IMR-90 (cell line): Measurements from ENCODE around the gene DNM2. TPM values are rescaled to one million over a fixed set of nuclear protein-coding genes. Genes with fewer than 3 reads are reported as not detected.
A peak's percentile ranks its signal among the peaks of the same experiment; 100 is the strongest.

Source experiments
- ATAC-seq: fragments of 200-7000 bp; cut with Tn5 transposase; 2 replicates; pipeline ENCODE4 v1.9.1; 2020; ENCODE audit warnings: low read depth, mild to moderate bottlenecking, moderate library complexity
- BruUV-seq: library from RNA; stranded (reverse); fragments of 400-500 nt; replicated peaks from 2 replicates; lab custom pipeline; 2021; lab: Mats Ljungman, UMichigan
- CTCF ChIA-PET: fragments of 300-600 bp; formaldehyde crosslinking; extraction: SDS; loops from one replicate; lab custom pipeline; 2021; ENCODE audit warnings: antibody characterized with exemption; lab: Yijun Ruan, JAX
- POLR2A ChIA-PET: fragments of 300-600 bp; sonication (Branson Sonifier 250); formaldehyde crosslinking; loops from one replicate; lab custom pipeline; 2022; ENCODE audit warnings: antibody characterized with exemption; ENCODE audit not compliant: unreplicated experiment; lab: Charles Lee
- DNase-seq: peaks from one replicate; pipeline ENCODE4 v3.0.0; 2013
- H2AFZ ChIP-seq: replicated peaks from 2 replicates; pipeline ENCODE3; 2013; ENCODE audit warnings: low read length, mild to moderate bottlenecking; ENCODE audit not compliant: poor library complexity
- H2AK5ac ChIP-seq: 2 replicates; pipeline ENCODE4 v1.6.1; 2013; ENCODE audit warnings: low read depth, low read length, inconsistent platforms
- H2AK9ac ChIP-seq: replicated peaks from 2 replicates; pipeline ENCODE3; 2013; ENCODE audit warnings: mild to moderate bottlenecking, low read depth, low read length, moderate library complexity; ENCODE audit not compliant: poor library complexity
- H2BK120ac ChIP-seq: 2 replicates; pipeline ENCODE4 v1.6.1; 2013; ENCODE audit warnings: low read depth, low read length, inconsistent platforms
- H2BK15ac ChIP-seq: 3 replicates; pipeline ENCODE4 v1.6.1; 2013; ENCODE audit warnings: low read depth, low read length, inconsistent platforms
- H2BK20ac ChIP-seq: 2 replicates; pipeline ENCODE4 v1.6.1; 2013; ENCODE audit warnings: low read depth, mild to moderate bottlenecking, inconsistent platforms, low read length, moderate library complexity
- H2BK5ac ChIP-seq: 2 replicates; pipeline ENCODE4 v1.6.1; 2013; ENCODE audit warnings: mild to moderate bottlenecking, low read depth, low read length, inconsistent platforms; ENCODE audit not compliant: poor library complexity, severe bottlenecking
- H3K14ac ChIP-seq: replicated peaks from 2 replicates; pipeline ENCODE4 v1.6.1; 2013; ENCODE audit warnings: low read depth, low read length, inconsistent platforms
- H3K18ac ChIP-seq: 2 replicates; pipeline ENCODE4 v1.6.1; 2013; ENCODE audit warnings: low read depth, low read length, control low read depth
- H3K23ac ChIP-seq: 2 replicates; pipeline ENCODE4 v1.6.1; 2013; ENCODE audit warnings: low read depth, low read length, inconsistent platforms
- H3K27ac ChIP-seq: 2 replicates; pipeline ENCODE4 v1.5.1; 2013; ENCODE audit warnings: mild to moderate bottlenecking, control low read depth, low read length; ENCODE audit not compliant: insufficient read depth
- H3K27me3 ChIP-seq: 2 replicates; pipeline ENCODE4 v1.6.1; 2013; ENCODE audit warnings: low read length; ENCODE audit not compliant: control insufficient read depth, insufficient read depth
- H3K36me3 ChIP-seq: 2 replicates; pipeline ENCODE4 v1.6.1; 2013; ENCODE audit warnings: low read length, mixed read lengths; ENCODE audit not compliant: control insufficient read depth, insufficient read depth
- H3K4ac ChIP-seq: 2 replicates; pipeline ENCODE4 v1.6.1; 2013; ENCODE audit warnings: low read depth, low read length, inconsistent platforms
- H3K4me1 ChIP-seq: 2 replicates; pipeline ENCODE4 v1.6.1; 2013; ENCODE audit warnings: low read length, mixed read lengths; ENCODE audit not compliant: control insufficient read depth, insufficient read depth
- H3K4me2 ChIP-seq: 2 replicates; pipeline ENCODE4 v1.6.1; 2013; ENCODE audit warnings: low read depth, mild to moderate bottlenecking, control low read depth, low read length, moderate library complexity
- H3K4me3 ChIP-seq: 2 replicates; pipeline ENCODE4 v1.5.1; 2013; ENCODE audit warnings: low read depth, mild to moderate bottlenecking, control low read depth, low read length, moderate library complexity; ENCODE audit not compliant: insufficient read depth
- H3K56ac ChIP-seq: 2 replicates; pipeline ENCODE4 v1.6.1; 2013; ENCODE audit warnings: low read length, inconsistent platforms; ENCODE audit not compliant: insufficient read depth; ENCODE audit errors: extremely low read depth
- H3K79me1 ChIP-seq, 2 experiments: 2 replicates each; pipeline ENCODE4 v1.6.1; 2013; ENCODE audit warnings: low read length in 2 of 2, inconsistent platforms in 1 of 2, low read depth in 1 of 2
- H3K9ac ChIP-seq: 2 replicates; pipeline ENCODE4 v1.6.1; 2013; ENCODE audit warnings: low read depth, low read length, control low read depth
- H3K9me1 ChIP-seq: 2 replicates; pipeline ENCODE4 v1.6.1; 2013; ENCODE audit warnings: low read length, inconsistent platforms; ENCODE audit not compliant: insufficient read depth
- H3K9me3 ChIP-seq: 2 replicates; pipeline ENCODE4 v1.6.1; 2013; ENCODE audit warnings: low read length; ENCODE audit not compliant: control insufficient read depth, insufficient read depth
- H4K20me1 ChIP-seq: 2 replicates; pipeline ENCODE4 v1.6.1; 2013; ENCODE audit warnings: low read length, inconsistent platforms; ENCODE audit not compliant: insufficient read depth
- H4K5ac ChIP-seq: 2 replicates; pipeline ENCODE4 v1.6.1; 2013; ENCODE audit warnings: mild to moderate bottlenecking, low read depth, low read length, control low read depth
- H4K8ac ChIP-seq, 2 experiments: 2 replicates each; pipeline ENCODE4 v1.6.1; 2013; ENCODE audit warnings: low read depth in 2 of 2, low read length in 2 of 2, control low read depth in 1 of 2, inconsistent platforms in 1 of 2
- H4K91ac ChIP-seq: 2 replicates; pipeline ENCODE4 v1.6.1; 2013; ENCODE audit warnings: low read depth, low read length, inconsistent platforms; ENCODE audit not compliant: insufficient read depth
- BHLHE40 ChIP-seq: fragments of 150-350 bp; IDR thresholded peaks from 2 replicates; pipeline ENCODE4 v1.6.1; 2016; ENCODE audit warnings: mild to moderate bottlenecking, low read depth, low read length
- CEBPB ChIP-seq: IDR thresholded peaks from 2 replicates; pipeline ENCODE4 v1.6.1; 2012; ENCODE audit warnings: low read depth, low read length, improper control_type of control experiment
- CHD1 ChIP-seq: IDR thresholded peaks from 2 replicates; pipeline ENCODE4 v1.6.1; 2012; ENCODE audit warnings: low read depth, low read length, improper control_type of control experiment
- CTCF ChIP-seq: conservative IDR thresholded peaks from 2 replicates; pipeline ENCODE4 v1.5.1; 2012; ENCODE audit warnings: mild to moderate bottlenecking, low read depth, low read length, improper control_type of control experiment
- FOS ChIP-seq: fragments of 150-350 bp; IDR thresholded peaks from 2 replicates; pipeline ENCODE4 v1.6.1; 2016; ENCODE audit warnings: low read depth, low read length
- MAFK ChIP-seq: IDR thresholded peaks from 2 replicates; pipeline ENCODE4 v1.6.1; 2012; ENCODE audit warnings: low read depth, low read length, improper control_type of control experiment
- MAZ ChIP-seq: IDR thresholded peaks from 2 replicates; pipeline ENCODE4 v1.6.1; 2012; ENCODE audit warnings: low read depth, mild to moderate bottlenecking, low read length, improper control_type of control experiment, moderate library complexity, borderline replicate concordance
- MXI1 ChIP-seq: IDR thresholded peaks from 2 replicates; pipeline ENCODE4 v1.6.1; 2012; ENCODE audit warnings: low read depth, mild to moderate bottlenecking, low read length, moderate library complexity, borderline replicate concordance
- NFE2L2 ChIP-seq: fragments of 150-350 bp; IDR thresholded peaks from 2 replicates; pipeline ENCODE4 v1.6.1; 2016; ENCODE audit warnings: low read depth, mild to moderate bottlenecking, low read length
- POLR2A ChIP-seq: IDR thresholded peaks from 2 replicates; pipeline ENCODE4 v1.6.1; 2012; ENCODE audit warnings: mild to moderate bottlenecking, low read depth, low read length
- RAD21 ChIP-seq: IDR thresholded peaks from 2 replicates; pipeline ENCODE4 v1.6.1; 2012; ENCODE audit warnings: low read length, improper control_type of control experiment
- RCOR1 ChIP-seq: IDR thresholded peaks from 2 replicates; pipeline ENCODE4 v1.6.1; 2012; ENCODE audit warnings: mild to moderate bottlenecking, low read length, improper control_type of control experiment; ENCODE audit not compliant: insufficient replicate concordance
- RFX5 ChIP-seq: IDR thresholded peaks from 2 replicates; pipeline ENCODE4 v1.8.0; 2012; ENCODE audit warnings: low read depth, mild to moderate bottlenecking, low read length, moderate library complexity
- SMC3 ChIP-seq: fragments of 150-350 bp; IDR thresholded peaks from 2 replicates; pipeline ENCODE4 v1.6.1; 2016; ENCODE audit warnings: low read depth, mild to moderate bottlenecking, antibody characterized with exemption, low read length, moderate library complexity
- USF2 ChIP-seq: fragments of 150-350 bp; IDR thresholded peaks from 2 replicates; pipeline ENCODE4 v1.6.1; 2017; ENCODE audit warnings: mild to moderate bottlenecking, antibody characterized with exemption, low read length, low read depth
- WGBS, 2 experiments: methylation state at CpG; one replicate each; pipeline versions ENCODE4 v1.1.5 to v1.1.7; 2013; ENCODE audit warnings: missing lambda C conversion rate in 2 of 2; ENCODE audit not compliant: insufficient read length in 1 of 2; ENCODE audit errors: extremely low coverage in 2 of 2; 5-methylcytosine and 5-hydroxymethylcytosine counted together
- dilution Hi-C: fragments of 300-500 bp; cut with HindIII; formaldehyde crosslinking; loops from one replicate; pipeline ENCODE4 v1.14.3; 2018; ENCODE audit warnings: low sequenced_read_pairs; ENCODE audit not compliant: unreplicated experiment
- in situ Hi-C: fragments of 300-500 bp; cut with MboI; formaldehyde crosslinking; loops from 3 replicates; pipeline ENCODE4 v1.14.3; 2019; ENCODE audit warnings: low sequenced_read_pairs, inconsistent platforms, mixed read lengths
- intact Hi-C: fragments of 100-400 bp; cut with micrococcal nuclease; formaldehyde crosslinking; loops from 2 replicates; pipeline ENCODE4 v1.10.0; 2022
- polyA plus RNA-seq, 3 experiments: library from polyadenylated mRNA; depleted of rRNA; stranded (reverse); fragments of >200 nt; gene quantifications; 2 replicates each; pipeline ENCODE4 v1.2.3, GENCODE V29; 2012; ENCODE audit warnings: low replicate concordance in 1 of 3
- total RNA-seq: library from RNA; depleted of rRNA; stranded (reverse); fragments of >200 nt; gene quantifications from 2 replicates; pipeline ENCODE4 v1.2.3, GENCODE V29; 2012

DNM2 gene
- total and polyA plus RNA-seq, 2 of the 4 experiments (the other 2 are of a cell fraction): 55.6 to 74.2 TPM

GRCh38 chr19:10835754-10836478 is 118.0 kb downstream of the DNM2 start, which contains the start of gene TMED1:
Gene TMED1, minus strand, starts transcription at chr19:10836212. Its CDS starts 21 bp downstream, at chr19:10836191.
- H3K18ac ChIP-seq: peak within 1 kb of the TSS; percentile 87
- peak within 1 kb of the TSS; percentile 98 for H2AFZ ChIP-seq
- H3K9me1 ChIP-seq: peaks cover 7% of the 10 kb centered on the region; the same call in 1 of the 2 replicates
- H3K4ac ChIP-seq: peak within 1 kb of the TSS; percentile 81
- peak within 1 kb of the TSS; percentile 84; the same call in 2 of the 3 replicates for H2BK15ac ChIP-seq
- peak within 1 kb of the TSS; percentile 78 for H2BK120ac ChIP-seq
- peak within 1 kb of the TSS; percentile 91 for H4K91ac ChIP-seq
- in situ Hi-C loops (no loop called here), dilution Hi-C loops (no loop called here), intact Hi-C loops (loop anchor here (1.0 kb wide), 2 partner anchors 28 to 119 kb away; no protein-coding TSS in a partner anchor)
- 0 out of 2 replicates have a peak within 1 kb of the TSS, but pooled peaks have one; percentile 18 for H2BK20ac ChIP-seq
- no TSS peak for BruUV-seq
- peak; percentile 98 for DNase-seq
- H3K9ac ChIP-seq: peak within 1 kb of the TSS; percentile 86
- H3K79me1 ChIP-seq: peaks cover 11 to 17% of the 10 kb centered on the region in 2 experiments; a peak in 3 of 4 replicates
- peak within 1 kb of the TSS; percentile 63 for H3K23ac ChIP-seq
- 1% methylated on average over 32 of the region's 50 CpGs; no CpG with 5 or more reads in 1 of the 2 experiments for WGBS, 2 experiments
- H3K4me1 ChIP-seq: peaks cover 9% of the 10 kb centered on the region
- H3K14ac ChIP-seq: peak within 1 kb of the TSS; percentile 88
- peak within 1 kb of the TSS; percentile 75 for H3K4me2 ChIP-seq
- H4K20me1 ChIP-seq: no peaks in the 10 kb centered on the region; the same call in 1 of the 2 replicates
- H2AK5ac ChIP-seq: peak within 1 kb of the TSS; percentile 97
- H4K8ac ChIP-seq: peak within 1 kb of the TSS; percentile 99 to 100
- ChIA-PET CTCF (interaction anchor here (0.7 to 1.7 kb wide), 5 partner anchors 23 to 119 kb away, joined by 3 to 7 read pairs (median 6); partner anchors contain the start of gene DNM2), POLR2A (interaction anchor here (0.5 to 1.0 kb wide), 6 partner anchors 17 to 30 kb away, joined by 3 to 14 read pairs (median 6); no protein-coding TSS in a partner anchor)
- peak within 1 kb of the TSS; percentile 96 for H4K5ac ChIP-seq
- H2BK5ac ChIP-seq: peak within 1 kb of the TSS; percentile 97
- H3K36me3 ChIP-seq: peaks cover 27% of the 10 kb centered on the region
- peaks cover 5% of the 10 kb centered on the region for H3K9me3 ChIP-seq
- peak within 1 kb of the TSS; percentile 96 for H3K27ac ChIP-seq
- peak within 1 kb of the TSS; percentile 96 for H3K56ac ChIP-seq
- H2AK9ac ChIP-seq: peak within 1 kb of the TSS; percentile 97
- H3K27me3 ChIP-seq: no peaks in the 10 kb centered on the region
- peak within 1 kb of the TSS; percentile 64 for H3K4me3 ChIP-seq
- ATAC-seq: peak; percentile 93
- TF ChIP-seq FOS (no peak), CTCF (peak; percentile 41), RFX5 (no peak), MXI1 (0 out of 2 replicates have a peak, but pooled peaks have one; percentile 14), CHD1 (no peak), POLR2A (peak; percentile 74), RCOR1 (no peak), MAZ (peak; percentile 76; the same call in 1 of the 2 replicates), SMC3 (peak; percentile 24; the same call in 1 of the 2 replicates), NFE2L2 (no peak), BHLHE40 (no peak), RAD21 (peak; percentile 29; the same call in 1 of the 2 replicates), MAFK (no peak), CEBPB (no peak), USF2 (no peak)
